GM12892 (cell line): ENCODE results near the gene NHS.

ENCODE experiments used
- DNase-seq: peaks from one replicate; pipeline ENCODE4 v3.0.0; 2011; ENCODE audit not compliant: insufficient read length
- FAIRE-seq: peaks from 2 replicates; lab custom pipeline; 2011; peaks lifted over from hg19 to GRCh38; lab: Jason Lieb, UNC
- POLR2A ChIP-seq: IDR thresholded peaks from 2 replicates; pipeline ENCODE4 v1.6.1; 2011; ENCODE audit warnings: low read depth, low read length, control low read depth
- POLR2AphosphoS5 ChIP-seq: IDR thresholded peaks from 2 replicates; pipeline ENCODE4 v1.6.1; 2011; ENCODE audit warnings: low read depth, low read length, control low read depth
- TAF1 ChIP-seq: IDR thresholded peaks from 2 replicates; pipeline ENCODE4 v1.6.1; 2011; ENCODE audit warnings: low read depth, mild to moderate bottlenecking, control low read depth, low read length, borderline replicate concordance

The NHS gene

GRCh38 chrX:17687648-17688047 is 312.6 kb downstream of the NHS start:
- TF ChIP-seq POLR2AphosphoS5 (no peak), TAF1 (no peak), POLR2A (no peak)
- FAIRE-seq: no peak
- no peak for DNase-seq

DNA sequence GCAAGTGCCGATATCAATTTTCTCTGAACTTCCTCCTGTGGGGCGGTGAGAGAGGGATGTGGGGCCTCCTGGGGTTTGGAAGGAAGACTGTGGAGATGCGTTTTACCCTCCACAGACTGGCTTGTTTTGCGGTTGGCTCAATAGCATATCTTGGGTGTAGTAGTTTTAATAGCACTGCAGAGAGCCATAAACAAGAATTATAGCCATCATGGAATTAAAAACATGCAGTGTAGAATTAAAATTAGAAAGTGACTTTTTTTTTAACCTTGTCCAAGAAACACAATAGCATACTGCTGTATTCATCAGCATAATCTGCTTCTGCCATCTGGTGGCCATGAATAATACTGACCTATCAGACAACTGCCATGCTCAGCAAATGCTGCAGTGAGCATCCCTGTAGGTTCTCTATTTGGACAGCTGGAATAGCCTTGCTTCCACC is 315.0 kb downstream of the NHS start:
- no peak for DNase-seq
- TF ChIP-seq POLR2A (no peak), POLR2AphosphoS5 (no peak), TAF1 (no peak)
- FAIRE-seq: peak; percentile 73

DNA sequence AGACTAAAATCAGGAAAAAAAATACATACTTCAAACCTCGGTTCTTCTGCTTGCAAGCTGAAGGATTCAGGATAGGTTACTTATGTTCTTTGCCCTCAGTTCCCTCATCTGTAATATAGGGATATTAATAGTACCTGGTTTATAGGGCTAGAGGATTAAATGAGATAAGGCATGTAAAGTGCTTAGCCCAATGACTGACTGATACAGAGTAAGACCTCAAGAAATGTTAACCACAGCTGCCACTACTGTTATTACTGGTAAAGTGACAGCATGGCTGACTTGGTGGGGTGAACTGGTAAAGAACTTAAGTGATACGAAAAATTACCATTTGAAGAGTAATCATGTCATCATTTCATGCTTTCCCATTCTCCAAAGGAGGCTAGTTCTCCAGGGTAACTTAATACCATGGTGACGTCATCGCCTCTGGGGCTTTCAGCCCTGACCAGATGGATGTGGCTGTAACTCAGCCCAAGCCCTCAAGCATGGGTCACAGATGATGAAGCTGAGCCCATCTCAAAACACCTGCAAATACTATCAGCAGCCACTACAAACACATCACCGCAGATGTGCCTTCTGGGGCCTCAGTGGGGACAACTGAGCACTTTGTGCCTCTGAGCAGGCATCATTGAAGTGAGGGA is 317.8 kb downstream of the NHS start:
- TF ChIP-seq POLR2A: no peak
- no peak for DNase-seq
- no peak for FAIRE-seq

DNA sequence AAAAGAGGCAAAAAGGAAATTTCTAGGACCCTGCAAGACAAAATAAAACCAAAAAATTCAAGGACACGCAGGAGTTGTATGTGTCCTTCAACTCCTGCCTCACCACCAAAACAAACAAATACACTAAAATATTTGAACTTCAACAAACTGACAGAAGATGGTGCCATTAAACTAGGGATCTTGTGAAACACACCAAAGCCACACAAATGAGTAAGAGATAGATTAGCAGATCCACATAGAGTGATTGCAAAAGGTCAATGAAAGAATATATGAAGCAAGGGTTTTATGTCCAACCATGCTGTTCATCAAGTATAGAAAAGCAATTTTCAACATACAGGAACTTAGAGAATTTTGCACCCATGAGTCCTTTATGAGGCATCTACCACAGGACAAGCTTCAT is 322.2 kb downstream of the NHS start:
- FAIRE-seq (no peak), DNase-seq (no peak)
- no peak for TF ChIP-seq TAF1

DNA sequence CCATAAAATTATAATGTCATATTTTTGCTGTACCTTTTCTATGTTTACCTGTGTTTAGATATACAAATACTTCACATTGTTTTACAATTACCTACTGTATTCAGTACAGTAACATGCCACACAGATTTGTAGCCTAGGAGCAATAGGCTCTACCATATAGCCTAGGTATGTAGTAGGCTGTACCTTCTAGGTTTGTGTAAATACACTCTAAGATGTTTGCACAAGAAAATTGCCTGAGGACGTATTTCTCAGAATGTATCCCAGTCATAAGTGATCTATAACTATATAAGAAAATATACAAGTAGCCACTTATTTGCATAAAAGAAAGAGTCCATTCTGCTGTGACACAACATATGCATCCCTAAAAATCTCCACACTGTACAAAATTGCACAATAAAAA is 326.0 kb downstream of the NHS start:
- no peak for FAIRE-seq
- no peak for DNase-seq
- no peak for TF ChIP-seq POLR2AphosphoS5
- no peak for TF ChIP-seq POLR2A
- TF ChIP-seq TAF1: no peak

- FAIRE-seq (no peak), DNase-seq (no peak)
- no peak for TF ChIP-seq POLR2A
Measured at GRCh38 chrX:17703201-17703600, 328.2 kb downstream of the NHS start.

DNA sequence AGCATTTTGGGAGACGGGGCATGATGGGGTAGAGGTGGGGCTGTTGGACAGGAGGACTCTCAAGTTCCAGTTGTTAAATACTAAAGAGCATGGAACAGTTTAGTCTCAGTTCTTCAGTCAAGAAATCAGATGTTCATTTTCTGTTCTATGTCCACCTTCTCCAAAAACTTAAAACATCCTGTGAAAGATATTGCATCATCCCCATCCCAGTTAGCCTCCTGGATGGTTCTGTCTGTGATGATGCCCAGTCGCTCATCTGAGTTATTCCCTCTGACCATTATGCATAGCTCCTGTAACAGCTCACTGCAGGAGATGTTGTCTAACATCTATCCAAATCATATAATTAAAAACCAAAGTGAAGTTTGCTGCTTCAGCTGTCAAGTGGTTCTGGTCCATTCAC is 330.2 kb downstream of the NHS start:
- DNase-seq (no peak), FAIRE-seq (no peak)
- TF ChIP-seq POLR2AphosphoS5 (no peak), TAF1 (no peak), POLR2A (no peak)

GRCh38 chrX:17706676-17707075 is 331.7 kb downstream of the NHS start:
- DNase-seq: no peak
- no peak for FAIRE-seq
- TF ChIP-seq TAF1 (no peak), POLR2A (no peak), POLR2AphosphoS5 (no peak)

- no peak for DNase-seq
- TF ChIP-seq POLR2A: no peak
- TF ChIP-seq TAF1: no peak
- TF ChIP-seq POLR2AphosphoS5: no peak
- FAIRE-seq: no peak
Measured at GRCh38 chrX:17707731-17708130, 332.7 kb downstream of the NHS start.

- no peak for TF ChIP-seq TAF1
- no peak for TF ChIP-seq POLR2AphosphoS5
- TF ChIP-seq POLR2A: no peak
- no peak for DNase-seq
- FAIRE-seq: no peak
Measured at GRCh38 chrX:17710871-17711301, 335.9 kb downstream of the NHS start.

DNA sequence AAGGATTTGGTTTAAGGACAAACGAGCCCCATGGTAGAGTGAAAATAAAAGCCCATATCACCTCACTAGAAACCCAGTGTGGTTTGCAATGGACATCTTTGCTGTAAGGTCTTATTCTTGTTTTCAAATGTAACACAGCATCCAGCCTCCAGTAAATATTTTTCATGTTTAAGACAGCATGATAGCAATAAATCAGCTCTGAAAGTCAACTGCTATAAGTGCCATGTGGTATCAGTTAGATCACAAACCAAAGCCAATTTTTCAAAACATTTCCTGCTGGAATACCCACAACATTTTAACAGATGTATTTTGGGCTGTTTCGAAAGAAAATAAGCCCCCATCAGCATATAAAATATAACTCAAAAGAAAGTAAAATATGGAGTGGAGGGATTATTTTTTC is 338.3 kb downstream of the NHS start:
- no peak for FAIRE-seq
- TF ChIP-seq POLR2AphosphoS5 (no peak), POLR2A (no peak), TAF1 (no peak)
- no peak for DNase-seq

GRCh38 chrX:17718649-17719165 is 343.7 kb downstream of the NHS start:
- no peak for DNase-seq
- no peak for FAIRE-seq
- TF ChIP-seq TAF1 (no peak), POLR2A (no peak), POLR2AphosphoS5 (no peak)

- FAIRE-seq (no peak), DNase-seq (no peak)
- TF ChIP-seq POLR2AphosphoS5: no peak
- no peak for TF ChIP-seq POLR2A
- no peak for TF ChIP-seq TAF1
Measured at GRCh38 chrX:17719711-17720110, 344.7 kb downstream of the NHS start.
